Measurements from ENCODE around the gene FBXO21. TPM values are rescaled to one million over a fixed set of nuclear protein-coding genes. Genes with fewer than 3 reads are reported as not detected.

Gene FBXO21
- total and polyA plus RNA-seq, 2 experiments from 2014 or later = 46.3 to 84.2 TPM

DNA sequence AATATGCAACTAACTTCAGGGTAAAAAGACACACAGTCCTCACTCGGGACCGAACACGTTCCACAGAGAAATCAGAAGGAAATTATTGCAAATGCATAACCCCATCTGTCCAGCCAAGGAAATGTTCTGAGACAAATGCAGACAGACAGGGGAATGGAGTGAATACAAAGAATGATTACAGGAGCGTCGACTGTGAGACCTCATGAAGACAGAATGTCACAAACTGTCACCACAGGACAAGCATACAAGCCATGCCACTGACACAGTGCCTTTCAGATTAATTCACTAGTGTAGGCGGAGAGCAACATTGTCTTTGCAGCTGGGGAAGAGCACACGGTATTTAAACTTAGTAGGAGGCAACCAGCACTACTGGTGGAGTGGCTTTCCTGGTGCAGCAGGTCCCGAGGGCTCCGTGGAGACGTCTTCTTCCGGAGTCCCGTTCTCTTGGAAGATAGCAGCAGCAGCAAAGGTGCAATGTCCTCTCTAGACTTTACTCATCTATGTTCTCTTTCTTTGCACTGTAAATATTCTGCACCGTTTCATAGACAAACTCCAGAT is 44.6 kb downstream of the FBXO21 start:
- H3K4me1 ChIP-seq (ENCODE audit: insufficient read depth) = no peaks in the 10 kb centered on the region
- Mint-ChIP-seq H3K4me3 (no peak overlapping the region), H3K9me3 (no peaks in the 10 kb centered on the region; the same call in 2 of the 3 replicates), H3K27ac (no peak overlapping the region), H3K27me3 (ENCODE audit: insufficient read depth, low read depth, poor library complexity) (peaks cover 8% of the 10 kb centered on the region), H3K4me1 (peaks cover 12% of the 10 kb centered on the region), H3K36me3 (ENCODE audit: low read depth) (peaks cover 43% of the 10 kb centered on the region)
- H3K4me2 ChIP-seq = no peak overlapping the region
- no peak overlapping the region for H3K27ac ChIP-seq (ENCODE audit: low read depth)
- no peaks in the 10 kb centered on the region for H3K79me2 ChIP-seq (replicated peaks; ENCODE audit: insufficient read depth)
- no peaks in the 10 kb centered on the region for H3K27me3 ChIP-seq (ENCODE audit: insufficient read depth)
- TF ChIP-seq, protein P1, sequence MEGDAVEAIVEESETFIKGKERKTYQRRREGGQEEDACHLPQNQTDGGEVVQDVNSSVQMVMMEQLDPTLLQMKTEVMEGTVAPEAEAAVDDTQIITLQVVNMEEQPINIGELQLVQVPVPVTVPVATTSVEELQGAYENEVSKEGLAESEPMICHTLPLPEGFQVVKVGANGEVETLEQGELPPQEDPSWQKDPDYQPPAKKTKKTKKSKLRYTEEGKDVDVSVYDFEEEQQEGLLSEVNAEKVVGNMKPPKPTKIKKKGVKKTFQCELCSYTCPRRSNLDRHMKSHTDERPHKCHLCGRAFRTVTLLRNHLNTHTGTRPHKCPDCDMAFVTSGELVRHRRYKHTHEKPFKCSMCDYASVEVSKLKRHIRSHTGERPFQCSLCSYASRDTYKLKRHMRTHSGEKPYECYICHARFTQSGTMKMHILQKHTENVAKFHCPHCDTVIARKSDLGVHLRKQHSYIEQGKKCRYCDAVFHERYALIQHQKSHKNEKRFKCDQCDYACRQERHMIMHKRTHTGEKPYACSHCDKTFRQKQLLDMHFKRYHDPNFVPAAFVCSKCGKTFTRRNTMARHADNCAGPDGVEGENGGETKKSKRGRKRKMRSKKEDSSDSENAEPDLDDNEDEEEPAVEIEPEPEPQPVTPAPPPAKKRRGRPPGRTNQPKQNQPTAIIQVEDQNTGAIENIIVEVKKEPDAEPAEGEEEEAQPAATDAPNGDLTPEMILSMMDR (conservative IDR thresholded peaks at IDR 0.05; ENCODE audit: low read depth in 2 of 2) = no peak
- TF ChIP-seq CREB1 (CRISPR knock-in tag; IDR thresholded peaks at IDR 0.05; ENCODE audit: low read depth) (no peak), POLR2AphosphoS5 (IDR thresholded peaks at IDR 0.05; ENCODE audit: low read depth) (no peak), NANOG (IDR thresholded peaks at IDR 0.05; ENCODE audit: borderline replicate concordance) (no peak), JUNB (IDR thresholded peaks at IDR 0.05; ENCODE audit: unreplicated experiment) (no peak), ZNF331 (CRISPR knock-in tag; IDR thresholded peaks at IDR 0.05; ENCODE audit: low read depth) (no peak), STAT1 (IDR thresholded peaks at IDR 0.05; ENCODE audit: unreplicated experiment) (no peak), ZNF114 (CRISPR knock-in tag; IDR thresholded peaks at IDR 0.05) (no peak), EZH2 (IDR thresholded peaks at IDR 0.05; ENCODE audit: low read depth, unreplicated experiment) (no peak), EZH2phosphoT487 (IDR thresholded peaks at IDR 0.05; ENCODE audit: unreplicated experiment) (no peak)
- TF ChIP-seq, protein P2, sequence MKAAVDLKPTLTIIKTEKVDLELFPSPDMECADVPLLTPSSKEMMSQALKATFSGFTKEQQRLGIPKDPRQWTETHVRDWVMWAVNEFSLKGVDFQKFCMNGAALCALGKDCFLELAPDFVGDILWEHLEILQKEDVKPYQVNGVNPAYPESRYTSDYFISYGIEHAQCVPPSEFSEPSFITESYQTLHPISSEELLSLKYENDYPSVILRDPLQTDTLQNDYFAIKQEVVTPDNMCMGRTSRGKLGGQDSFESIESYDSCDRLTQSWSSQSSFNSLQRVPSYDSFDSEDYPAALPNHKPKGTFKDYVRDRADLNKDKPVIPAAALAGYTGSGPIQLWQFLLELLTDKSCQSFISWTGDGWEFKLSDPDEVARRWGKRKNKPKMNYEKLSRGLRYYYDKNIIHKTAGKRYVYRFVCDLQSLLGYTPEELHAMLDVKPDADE (IDR thresholded peaks at IDR 0.05) = no peak
- TF ChIP-seq, protein P3, sequence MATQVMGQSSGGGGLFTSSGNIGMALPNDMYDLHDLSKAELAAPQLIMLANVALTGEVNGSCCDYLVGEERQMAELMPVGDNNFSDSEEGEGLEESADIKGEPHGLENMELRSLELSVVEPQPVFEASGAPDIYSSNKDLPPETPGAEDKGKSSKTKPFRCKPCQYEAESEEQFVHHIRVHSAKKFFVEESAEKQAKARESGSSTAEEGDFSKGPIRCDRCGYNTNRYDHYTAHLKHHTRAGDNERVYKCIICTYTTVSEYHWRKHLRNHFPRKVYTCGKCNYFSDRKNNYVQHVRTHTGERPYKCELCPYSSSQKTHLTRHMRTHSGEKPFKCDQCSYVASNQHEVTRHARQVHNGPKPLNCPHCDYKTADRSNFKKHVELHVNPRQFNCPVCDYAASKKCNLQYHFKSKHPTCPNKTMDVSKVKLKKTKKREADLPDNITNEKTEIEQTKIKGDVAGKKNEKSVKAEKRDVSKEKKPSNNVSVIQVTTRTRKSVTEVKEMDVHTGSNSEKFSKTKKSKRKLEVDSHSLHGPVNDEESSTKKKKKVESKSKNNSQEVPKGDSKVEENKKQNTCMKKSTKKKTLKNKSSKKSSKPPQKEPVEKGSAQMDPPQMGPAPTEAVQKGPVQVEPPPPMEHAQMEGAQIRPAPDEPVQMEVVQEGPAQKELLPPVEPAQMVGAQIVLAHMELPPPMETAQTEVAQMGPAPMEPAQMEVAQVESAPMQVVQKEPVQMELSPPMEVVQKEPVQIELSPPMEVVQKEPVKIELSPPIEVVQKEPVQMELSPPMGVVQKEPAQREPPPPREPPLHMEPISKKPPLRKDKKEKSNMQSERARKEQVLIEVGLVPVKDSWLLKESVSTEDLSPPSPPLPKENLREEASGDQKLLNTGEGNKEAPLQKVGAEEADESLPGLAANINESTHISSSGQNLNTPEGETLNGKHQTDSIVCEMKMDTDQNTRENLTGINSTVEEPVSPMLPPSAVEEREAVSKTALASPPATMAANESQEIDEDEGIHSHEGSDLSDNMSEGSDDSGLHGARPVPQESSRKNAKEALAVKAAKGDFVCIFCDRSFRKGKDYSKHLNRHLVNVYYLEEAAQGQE (IDR thresholded peaks at IDR 0.05; ENCODE audit: unreplicated experiment) = no peak
- TF ChIP-seq, protein P4, sequence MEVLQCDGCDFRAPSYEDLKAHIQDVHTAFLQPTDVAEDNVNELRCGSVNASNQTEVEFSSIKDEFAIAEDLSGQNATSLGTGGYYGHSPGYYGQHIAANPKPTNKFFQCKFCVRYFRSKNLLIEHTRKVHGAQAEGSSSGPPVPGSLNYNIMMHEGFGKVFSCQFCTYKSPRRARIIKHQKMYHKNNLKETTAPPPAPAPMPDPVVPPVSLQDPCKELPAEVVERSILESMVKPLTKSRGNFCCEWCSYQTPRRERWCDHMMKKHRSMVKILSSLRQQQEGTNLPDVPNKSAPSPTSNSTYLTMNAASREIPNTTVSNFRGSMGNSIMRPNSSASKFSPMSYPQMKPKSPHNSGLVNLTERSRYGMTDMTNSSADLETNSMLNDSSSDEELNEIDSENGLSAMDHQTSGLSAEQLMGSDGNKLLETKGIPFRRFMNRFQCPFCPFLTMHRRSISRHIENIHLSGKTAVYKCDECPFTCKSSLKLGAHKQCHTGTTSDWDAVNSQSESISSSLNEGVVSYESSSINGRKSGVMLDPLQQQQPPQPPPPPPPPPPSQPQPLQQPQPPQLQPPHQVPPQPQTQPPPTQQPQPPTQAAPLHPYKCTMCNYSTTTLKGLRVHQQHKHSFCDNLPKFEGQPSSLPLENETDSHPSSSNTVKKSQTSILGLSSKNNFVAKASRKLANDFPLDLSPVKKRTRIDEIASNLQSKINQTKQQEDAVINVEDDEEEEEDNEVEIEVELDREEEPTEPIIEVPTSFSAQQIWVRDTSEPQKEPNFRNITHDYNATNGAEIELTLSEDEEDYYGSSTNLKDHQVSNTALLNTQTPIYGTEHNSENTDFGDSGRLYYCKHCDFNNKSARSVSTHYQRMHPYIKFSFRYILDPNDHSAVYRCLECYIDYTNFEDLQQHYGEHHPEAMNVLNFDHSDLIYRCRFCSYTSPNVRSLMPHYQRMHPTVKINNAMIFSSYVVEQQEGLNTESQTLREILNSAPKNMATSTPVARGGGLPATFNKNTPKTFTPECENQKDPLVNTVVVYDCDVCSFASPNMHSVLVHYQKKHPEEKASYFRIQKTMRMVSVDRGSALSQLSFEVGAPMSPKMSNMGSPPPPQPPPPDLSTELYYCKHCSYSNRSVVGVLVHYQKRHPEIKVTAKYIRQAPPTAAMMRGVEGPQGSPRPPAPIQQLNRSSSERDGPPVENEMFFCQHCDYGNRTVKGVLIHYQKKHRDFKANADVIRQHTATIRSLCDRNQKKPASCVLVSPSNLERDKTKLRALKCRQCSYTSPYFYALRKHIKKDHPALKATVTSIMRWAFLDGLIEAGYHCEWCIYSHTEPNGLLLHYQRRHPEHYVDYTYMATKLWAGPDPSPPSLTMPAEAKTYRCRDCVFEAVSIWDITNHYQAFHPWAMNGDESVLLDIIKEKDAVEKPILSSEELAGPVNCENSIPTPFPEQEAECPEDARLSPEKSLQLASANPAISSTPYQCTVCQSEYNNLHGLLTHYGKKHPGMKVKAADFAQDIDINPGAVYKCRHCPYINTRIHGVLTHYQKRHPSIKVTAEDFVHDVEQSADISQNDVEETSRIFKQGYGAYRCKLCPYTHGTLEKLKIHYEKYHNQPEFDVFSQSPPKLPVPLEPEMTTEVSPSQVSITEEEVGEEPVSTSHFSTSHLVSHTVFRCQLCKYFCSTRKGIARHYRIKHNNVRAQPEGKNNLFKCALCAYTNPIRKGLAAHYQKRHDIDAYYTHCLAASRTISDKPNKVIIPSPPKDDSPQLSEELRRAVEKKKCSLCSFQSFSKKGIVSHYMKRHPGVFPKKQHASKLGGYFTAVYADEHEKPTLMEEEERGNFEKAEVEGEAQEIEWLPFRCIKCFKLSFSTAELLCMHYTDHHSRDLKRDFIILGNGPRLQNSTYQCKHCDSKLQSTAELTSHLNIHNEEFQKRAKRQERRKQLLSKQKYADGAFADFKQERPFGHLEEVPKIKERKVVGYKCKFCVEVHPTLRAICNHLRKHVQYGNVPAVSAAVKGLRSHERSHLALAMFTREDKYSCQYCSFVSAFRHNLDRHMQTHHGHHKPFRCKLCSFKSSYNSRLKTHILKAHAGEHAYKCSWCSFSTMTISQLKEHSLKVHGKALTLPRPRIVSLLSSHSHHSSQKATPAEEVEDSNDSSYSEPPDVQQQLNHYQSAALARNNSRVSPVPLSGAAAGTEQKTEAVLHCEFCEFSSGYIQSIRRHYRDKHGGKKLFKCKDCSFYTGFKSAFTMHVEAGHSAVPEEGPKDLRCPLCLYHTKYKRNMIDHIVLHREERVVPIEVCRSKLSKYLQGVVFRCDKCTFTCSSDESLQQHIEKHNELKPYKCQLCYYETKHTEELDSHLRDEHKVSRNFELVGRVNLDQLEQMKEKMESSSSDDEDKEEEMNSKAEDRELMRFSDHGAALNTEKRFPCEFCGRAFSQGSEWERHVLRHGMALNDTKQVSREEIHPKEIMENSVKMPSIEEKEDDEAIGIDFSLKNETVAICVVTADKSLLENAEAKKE (CRISPR knock-in tag; IDR thresholded peaks at IDR 0.05) = no peak
- H3F3A ChIP-seq (replicated peaks; ENCODE audit: low read depth) = no peaks in the 10 kb centered on the region; the same call in 1 of the 2 replicates
- peaks cover 10% of the 10 kb centered on the region; the same call in 1 of the 2 replicates for H3K36me3 ChIP-seq (ENCODE audit: insufficient read depth)
- H3K4me3 ChIP-seq = no peak overlapping the region
- H3K9me2 ChIP-seq (ENCODE audit: insufficient read depth) = no peaks in the 10 kb centered on the region
- no peak overlapping the region for H2AFZ ChIP-seq
- DNase-seq (ENCODE audit: low spot score) = no peak
- no peak for ATAC-seq
- H4K20me1 ChIP-seq (replicated peaks; ENCODE audit: insufficient read depth) = peaks cover 5% of the 10 kb centered on the region
